Thyroid gland (tissue), 4 donors: ENCODE measurements around the gene LRRK2. TPM values are rescaled to one million over a fixed set of nuclear protein-coding genes. Genes with fewer than 3 reads are reported as not detected.

ENCODE experiments used
- DNase-seq, 2 donors: peaks; one replicate each; pipeline ENCODE4 v3.0.0-alpha.2; 2019
- H3K27ac ChIP-seq, 3 donors: fragments of 200-600 bp; sonication (generic); 1 replicate in 2 of 3; 2 replicates in 1 of 3; pipeline ENCODE4 v1.5.1; 2016 to 2019; ENCODE audit warnings: mild to moderate bottlenecking in 1 of 3, moderate library complexity in 1 of 3
- H3K27me3 ChIP-seq: fragments of 200-600 bp; sonication (generic); one replicate; pipeline ENCODE4 v1.5.1; 2019
- H3K36me3 ChIP-seq, 2 donors: fragments of 200-600 bp; sonication (generic); one replicate each; pipeline ENCODE4 v1.5.1; 2016 to 2019
- H3K4me1 ChIP-seq, 2 donors: fragments of 200-600 bp; sonication (generic); one replicate each; pipeline ENCODE4 v1.5.1; 2017 to 2019
- H3K4me3 ChIP-seq, 3 donors: fragments of 200-600 bp; sonication (generic); replicated peaks in 1 of 3; 1 replicate in 2 of 3; 2 replicates in 1 of 3; pipeline ENCODE4 v1.5.1; 2016; ENCODE audit warnings: mild to moderate bottlenecking in 1 of 3
- H3K9me3 ChIP-seq: fragments of 200-600 bp; sonication (generic); one replicate; pipeline ENCODE4 v1.5.1; 2017
- CTCF ChIP-seq, 6 experiments: fragments of 200-600 bp in 3 of 6; fragments of 450-650 bp in 3 of 6; sonication (generic) in 3 of 6; IDR thresholded peaks; one replicate each; pipeline ENCODE4 v1.5.1; 2016 to 2019; ENCODE audit warnings: antibody characterized with exemption in 6 of 6, mild to moderate bottlenecking in 2 of 6, inconsistent platforms in 1 of 6, moderate library complexity in 1 of 6
- POLR2A ChIP-seq, 2 donors: fragments of 450-650 bp; IDR thresholded peaks; one replicate each; pipeline ENCODE4 v1.6.1; 2017; ENCODE audit warnings: antibody characterized with exemption in 2 of 2, mild to moderate bottlenecking in 2 of 2, moderate library complexity in 1 of 2
- WGBS, 2 donors: methylation state at CpG; one replicate each; pipeline ENCODE4 v1.1.5; 2017; 5-methylcytosine and 5-hydroxymethylcytosine counted together
- intact Hi-C: fragments of 100-400 bp; cut with DNase I; formaldehyde crosslinking; loops from one replicate; pipeline ENCODE4 v1.15.1; 2023
- total RNA-seq, 4 donors: library from RNA; depleted of rRNA; stranded (reverse); fragments of >200 nt; gene quantifications; one replicate each; pipeline ENCODE4 v1.2.3, GENCODE V29; 2016

The LRRK2 gene
- total RNA-seq, 4 donors from 2014 or later: 11.0 to 27.6 (median 21.1) TPM

GRCh38 chr12:40286583-40286982 lies 61.8 kb downstream of the LRRK2 start:
- no peak for DNase-seq
- Histone ChIP-seq H3K4me3 (no peak overlapping the region), H3K27me3 (no peaks in the 10 kb centered on the region), H3K4me1 (no peaks in the 10 kb centered on the region), H3K27ac (no peak overlapping the region), H3K9me3 (no peaks in the 10 kb centered on the region), H3K36me3 (peaks cover 0 to 8% of the 10 kb centered on the region in 2 donors)
- intact Hi-C loops: no loop called here
- no peak for TF ChIP-seq POLR2A (IDR thresholded peaks at IDR 0.05)
- no peak for TF ChIP-seq CTCF (IDR thresholded peaks at IDR 0.05)

- no peak overlapping the region for H3K27ac ChIP-seq
- no peak for TF ChIP-seq CTCF (IDR thresholded peaks at IDR 0.05)
- TF ChIP-seq POLR2A (IDR thresholded peaks at IDR 0.05): no peak
- no peaks in the 10 kb centered on the region for H3K4me1 ChIP-seq
- intact Hi-C loops: no loop called here
- no peaks in the 10 kb centered on the region for H3K9me3 ChIP-seq
- no peak overlapping the region for H3K4me3 ChIP-seq
- no peaks in the 10 kb centered on the region for H3K27me3 ChIP-seq
- 94 to 95% methylated on average over 7 of the region's 7 CpGs for WGBS, 2 donors
- DNase-seq: no peak
- peaks cover 0 to 8% of the 10 kb centered on the region in 2 donors for H3K36me3 ChIP-seq
Measured at GRCh38 chr12:40287369-40287975, 62.7 kb downstream of the LRRK2 start.

- WGBS, 2 donors: 85 to 89% methylated on average over 3 of the region's 3 CpGs
- Histone ChIP-seq H3K36me3 (no peaks in the 10 kb centered on the region), H3K9me3 (no peaks in the 10 kb centered on the region), H3K4me3 (no peak overlapping the region), H3K27ac (no peak overlapping the region), H3K4me1 (no peaks in the 10 kb centered on the region), H3K27me3 (no peaks in the 10 kb centered on the region)
- intact Hi-C loops: no loop called here
- TF ChIP-seq CTCF (IDR thresholded peaks at IDR 0.05) (no peak), POLR2A (IDR thresholded peaks at IDR 0.05) (no peak)
- DNase-seq: no peak
Measured at GRCh38 chr12:40292788-40293429, 68.1 kb downstream of the LRRK2 start.

- WGBS, 2 donors: 96 to 97% methylated on average over 8 of the region's 8 CpGs
- Histone ChIP-seq H3K36me3 (no peaks in the 10 kb centered on the region), H3K4me3 (no peak overlapping the region), H3K9me3 (no peaks in the 10 kb centered on the region), H3K4me1 (no peaks in the 10 kb centered on the region), H3K27ac (no peak overlapping the region), H3K27me3 (no peaks in the 10 kb centered on the region)
- TF ChIP-seq POLR2A (IDR thresholded peaks at IDR 0.05): no peak
- no peak for TF ChIP-seq CTCF (IDR thresholded peaks at IDR 0.05)
- intact Hi-C loops: no loop called here
- DNase-seq: no peak
Measured at GRCh38 chr12:40298341-40298740, 73.5 kb downstream of the LRRK2 start.

- no peak for DNase-seq
- H3K36me3 ChIP-seq: no peaks in the 10 kb centered on the region
- H3K4me3 ChIP-seq: no peak overlapping the region
- no peaks in the 10 kb centered on the region for H3K27me3 ChIP-seq
- 72 to 74% methylated on average over 3 of the region's 3 CpGs for WGBS, 2 donors
- intact Hi-C loops: no loop called here
- no peaks in the 10 kb centered on the region for H3K9me3 ChIP-seq
- TF ChIP-seq POLR2A (IDR thresholded peaks at IDR 0.05) (no peak), CTCF (IDR thresholded peaks at IDR 0.05) (no peak)
- H3K27ac ChIP-seq: no peak overlapping the region
- no peaks in the 10 kb centered on the region for H3K4me1 ChIP-seq
Measured at GRCh38 chr12:40300490-40300889, 75.7 kb downstream of the LRRK2 start.
